GM23338 (cell line): ENCODE data around the gene KCNK3. TPM values are rescaled to one million over a fixed set of nuclear protein-coding genes. Genes with fewer than 3 reads are reported as not detected.

Experiments
- ATAC-seq: fragments of 200-7000 bp; cut with Tn5 transposase; 3 replicates; pipeline ENCODE4 v1.9.1; 2020
- DNase-seq: peaks from one replicate; pipeline ENCODE4 v3.0.0-alpha.2; 2015; ENCODE audit warnings: low spot score
- H2AFZ ChIP-seq: fragments of 200-600 bp; sonication (generic); 2 replicates; pipeline ENCODE4 v1.8.0; 2016; ENCODE audit warnings: antibody characterized with exemption, mild to moderate bottlenecking, moderate library complexity
- H3F3A ChIP-seq: fragments of 200-600 bp; sonication (generic); replicated peaks from 2 replicates; pipeline ENCODE4 v1.8.0; 2017; ENCODE audit warnings: antibody characterized with exemption, mixed run types, low read depth
- H3K27ac ChIP-seq: fragments of 200-600 bp; sonication (generic); 2 replicates; pipeline ENCODE4 v1.6.1; 2016; ENCODE audit warnings: low read depth
- H3K27me3 ChIP-seq: fragments of 200-600 bp; sonication (generic); 2 replicates; pipeline ENCODE4 v1.8.0; 2016; ENCODE audit warnings: mild to moderate bottlenecking, mixed run types, moderate library complexity; ENCODE audit not compliant: insufficient read depth
- H3K36me3 ChIP-seq: fragments of 200-600 bp; sonication (generic); 2 replicates; pipeline ENCODE4 v1.8.0; 2016; ENCODE audit warnings: mild to moderate bottlenecking; ENCODE audit not compliant: insufficient read depth
- H3K4me1 ChIP-seq: fragments of 200-600 bp; sonication (generic); 2 replicates; pipeline ENCODE4 v1.8.0; 2016; ENCODE audit warnings: mild to moderate bottlenecking, moderate library complexity; ENCODE audit not compliant: insufficient read depth
- H3K4me2 ChIP-seq: fragments of 200-600 bp; sonication (generic); 2 replicates; pipeline ENCODE4 v1.7.1; 2017; ENCODE audit warnings: mixed run types
- H3K4me3 ChIP-seq: fragments of 200-600 bp; sonication (generic); 2 replicates; pipeline ENCODE4 v1.6.1; 2016; ENCODE audit warnings: mixed run types
- H3K79me2 ChIP-seq: fragments of 200-600 bp; sonication (generic); replicated peaks from 2 replicates; pipeline ENCODE4 v1.8.0; 2017; ENCODE audit warnings: mild to moderate bottlenecking; ENCODE audit not compliant: insufficient read depth
- H3K9me2 ChIP-seq: fragments of 200-600 bp; sonication (generic); 2 replicates; pipeline ENCODE4 v1.8.0; 2017; ENCODE audit not compliant: insufficient read depth
- H4K20me1 ChIP-seq: fragments of 200-600 bp; sonication (generic); replicated peaks from 2 replicates; pipeline ENCODE4 v1.8.0; 2017; ENCODE audit warnings: mild to moderate bottlenecking; ENCODE audit not compliant: insufficient read depth
- H3K27ac Mint-ChIP-seq: 2 replicates; pipeline ENCODE4 v1.8.0; 2020; ENCODE audit warnings: inconsistent platforms, mild to moderate bottlenecking, moderate library complexity, mixed read lengths
- H3K27me3 Mint-ChIP-seq: 3 replicates; pipeline ENCODE4 v1.8.0; 2022; ENCODE audit warnings: low read depth, mild to moderate bottlenecking, moderate library complexity, mixed read lengths, inconsistent platforms; ENCODE audit not compliant: insufficient read depth, poor library complexity
- H3K36me3 Mint-ChIP-seq: 3 replicates; pipeline ENCODE4 v1.8.0; 2021; ENCODE audit warnings: low read depth, mild to moderate bottlenecking, inconsistent platforms, moderate library complexity, mixed read lengths
- H3K4me1 Mint-ChIP-seq: 3 replicates; pipeline ENCODE4 v1.8.0; 2020; ENCODE audit warnings: mild to moderate bottlenecking, inconsistent platforms, mixed read lengths
- H3K4me3 Mint-ChIP-seq: 3 replicates; pipeline ENCODE4 v1.8.0; 2021; ENCODE audit warnings: moderate library complexity, mild to moderate bottlenecking, inconsistent platforms, mixed read lengths
- H3K9me3 Mint-ChIP-seq: 3 replicates; pipeline ENCODE4 v1.8.0; 2020; ENCODE audit warnings: moderate library complexity, mild to moderate bottlenecking, inconsistent platforms, mixed read lengths
- JUNB ChIP-seq: IDR thresholded peaks from one replicate; pipeline ENCODE4 v1.6.1; 2016; ENCODE audit warnings: antibody characterized with exemption; ENCODE audit not compliant: unreplicated experiment
- ZNF114 ChIP-seq: fragments of 250-450 bp; sonication (Bioruptor Pico); IDR thresholded peaks from 2 replicates; pipeline ENCODE4 v1.5.0; 2020; ENCODE audit warnings: mild to moderate bottlenecking, moderate library complexity
- polyA plus RNA-seq: library from polyadenylated mRNA; unstranded; fragments of >200 nt; fragmentation: Nextera tagmentation; extraction: Ambion mirVana; gene quantifications from 2 replicates; pipeline ENCODE4 v1.2.1, GENCODE V29; 2016
- total RNA-seq: library from RNA; depleted of rRNA; stranded (reverse); fragments of >200 nt; shearing (Covaris generic); gene quantifications from 2 replicates; pipeline ENCODE4 v1.2.3, GENCODE V29; 2014
- TF ChIP-seq, protein P1 (sequence below): fragments of 250-450 bp; sonication (Bioruptor Pico); IDR thresholded peaks from 2 replicates; pipeline ENCODE4 v1.5.0; 2020; ENCODE audit warnings: mild to moderate bottlenecking, moderate library complexity

The KCNK3 gene
- total and polyA plus RNA-seq, 2 experiments from 2014 or later = not detected

DNA sequence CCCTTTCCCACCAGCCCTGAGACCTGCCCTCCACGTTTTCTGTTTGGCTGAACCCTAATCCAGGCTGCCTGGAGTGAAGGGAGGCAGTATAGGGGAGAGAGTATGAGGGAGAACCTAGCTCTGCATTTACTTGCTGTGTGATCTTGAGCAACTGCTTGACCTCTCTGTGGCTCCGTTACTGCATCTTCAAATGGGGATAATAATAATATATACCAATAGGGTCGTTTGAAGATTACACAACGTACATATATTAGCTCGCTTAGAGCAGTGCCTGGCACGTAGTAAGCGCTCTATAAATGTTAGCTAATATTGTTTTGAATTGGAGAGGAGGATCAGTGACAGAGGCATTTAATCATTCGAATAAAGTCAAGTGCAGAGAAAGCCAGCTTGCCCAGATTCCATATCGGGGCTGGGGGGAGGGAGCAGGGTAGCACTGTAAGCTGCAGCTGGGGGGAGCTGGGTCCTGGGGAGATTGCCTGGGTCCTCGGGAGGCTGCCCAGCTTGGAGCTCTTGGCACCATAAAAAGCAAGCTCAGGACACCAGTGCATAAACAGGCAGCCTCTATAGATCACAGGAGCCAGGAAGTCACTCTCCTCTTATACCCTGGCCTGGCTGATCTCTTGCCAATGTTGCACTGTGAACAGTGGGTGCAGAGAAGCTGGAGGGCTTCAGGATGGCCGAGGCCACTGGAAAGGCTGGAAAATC, 19.1 kb downstream of the KCNK3 start:
- TF ChIP-seq JUNB (no peak), ZNF114 (CRISPR knock-in tag) (no peak)
- TF ChIP-seq, protein P1, sequence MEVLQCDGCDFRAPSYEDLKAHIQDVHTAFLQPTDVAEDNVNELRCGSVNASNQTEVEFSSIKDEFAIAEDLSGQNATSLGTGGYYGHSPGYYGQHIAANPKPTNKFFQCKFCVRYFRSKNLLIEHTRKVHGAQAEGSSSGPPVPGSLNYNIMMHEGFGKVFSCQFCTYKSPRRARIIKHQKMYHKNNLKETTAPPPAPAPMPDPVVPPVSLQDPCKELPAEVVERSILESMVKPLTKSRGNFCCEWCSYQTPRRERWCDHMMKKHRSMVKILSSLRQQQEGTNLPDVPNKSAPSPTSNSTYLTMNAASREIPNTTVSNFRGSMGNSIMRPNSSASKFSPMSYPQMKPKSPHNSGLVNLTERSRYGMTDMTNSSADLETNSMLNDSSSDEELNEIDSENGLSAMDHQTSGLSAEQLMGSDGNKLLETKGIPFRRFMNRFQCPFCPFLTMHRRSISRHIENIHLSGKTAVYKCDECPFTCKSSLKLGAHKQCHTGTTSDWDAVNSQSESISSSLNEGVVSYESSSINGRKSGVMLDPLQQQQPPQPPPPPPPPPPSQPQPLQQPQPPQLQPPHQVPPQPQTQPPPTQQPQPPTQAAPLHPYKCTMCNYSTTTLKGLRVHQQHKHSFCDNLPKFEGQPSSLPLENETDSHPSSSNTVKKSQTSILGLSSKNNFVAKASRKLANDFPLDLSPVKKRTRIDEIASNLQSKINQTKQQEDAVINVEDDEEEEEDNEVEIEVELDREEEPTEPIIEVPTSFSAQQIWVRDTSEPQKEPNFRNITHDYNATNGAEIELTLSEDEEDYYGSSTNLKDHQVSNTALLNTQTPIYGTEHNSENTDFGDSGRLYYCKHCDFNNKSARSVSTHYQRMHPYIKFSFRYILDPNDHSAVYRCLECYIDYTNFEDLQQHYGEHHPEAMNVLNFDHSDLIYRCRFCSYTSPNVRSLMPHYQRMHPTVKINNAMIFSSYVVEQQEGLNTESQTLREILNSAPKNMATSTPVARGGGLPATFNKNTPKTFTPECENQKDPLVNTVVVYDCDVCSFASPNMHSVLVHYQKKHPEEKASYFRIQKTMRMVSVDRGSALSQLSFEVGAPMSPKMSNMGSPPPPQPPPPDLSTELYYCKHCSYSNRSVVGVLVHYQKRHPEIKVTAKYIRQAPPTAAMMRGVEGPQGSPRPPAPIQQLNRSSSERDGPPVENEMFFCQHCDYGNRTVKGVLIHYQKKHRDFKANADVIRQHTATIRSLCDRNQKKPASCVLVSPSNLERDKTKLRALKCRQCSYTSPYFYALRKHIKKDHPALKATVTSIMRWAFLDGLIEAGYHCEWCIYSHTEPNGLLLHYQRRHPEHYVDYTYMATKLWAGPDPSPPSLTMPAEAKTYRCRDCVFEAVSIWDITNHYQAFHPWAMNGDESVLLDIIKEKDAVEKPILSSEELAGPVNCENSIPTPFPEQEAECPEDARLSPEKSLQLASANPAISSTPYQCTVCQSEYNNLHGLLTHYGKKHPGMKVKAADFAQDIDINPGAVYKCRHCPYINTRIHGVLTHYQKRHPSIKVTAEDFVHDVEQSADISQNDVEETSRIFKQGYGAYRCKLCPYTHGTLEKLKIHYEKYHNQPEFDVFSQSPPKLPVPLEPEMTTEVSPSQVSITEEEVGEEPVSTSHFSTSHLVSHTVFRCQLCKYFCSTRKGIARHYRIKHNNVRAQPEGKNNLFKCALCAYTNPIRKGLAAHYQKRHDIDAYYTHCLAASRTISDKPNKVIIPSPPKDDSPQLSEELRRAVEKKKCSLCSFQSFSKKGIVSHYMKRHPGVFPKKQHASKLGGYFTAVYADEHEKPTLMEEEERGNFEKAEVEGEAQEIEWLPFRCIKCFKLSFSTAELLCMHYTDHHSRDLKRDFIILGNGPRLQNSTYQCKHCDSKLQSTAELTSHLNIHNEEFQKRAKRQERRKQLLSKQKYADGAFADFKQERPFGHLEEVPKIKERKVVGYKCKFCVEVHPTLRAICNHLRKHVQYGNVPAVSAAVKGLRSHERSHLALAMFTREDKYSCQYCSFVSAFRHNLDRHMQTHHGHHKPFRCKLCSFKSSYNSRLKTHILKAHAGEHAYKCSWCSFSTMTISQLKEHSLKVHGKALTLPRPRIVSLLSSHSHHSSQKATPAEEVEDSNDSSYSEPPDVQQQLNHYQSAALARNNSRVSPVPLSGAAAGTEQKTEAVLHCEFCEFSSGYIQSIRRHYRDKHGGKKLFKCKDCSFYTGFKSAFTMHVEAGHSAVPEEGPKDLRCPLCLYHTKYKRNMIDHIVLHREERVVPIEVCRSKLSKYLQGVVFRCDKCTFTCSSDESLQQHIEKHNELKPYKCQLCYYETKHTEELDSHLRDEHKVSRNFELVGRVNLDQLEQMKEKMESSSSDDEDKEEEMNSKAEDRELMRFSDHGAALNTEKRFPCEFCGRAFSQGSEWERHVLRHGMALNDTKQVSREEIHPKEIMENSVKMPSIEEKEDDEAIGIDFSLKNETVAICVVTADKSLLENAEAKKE (CRISPR knock-in tag) = no peak
- Mint-ChIP-seq H3K4me3 (no peak overlapping the region), H3K4me1 (peaks cover 7% of the 10 kb centered on the region), H3K36me3 (no peaks in the 10 kb centered on the region), H3K27me3 (peaks cover 9% of the 10 kb centered on the region), H3K27ac (no peak overlapping the region), H3K9me3 (no peaks in the 10 kb centered on the region)
- no peak overlapping the region for H3K27ac ChIP-seq
- H3K27me3 ChIP-seq = no peaks in the 10 kb centered on the region
- no peaks in the 10 kb centered on the region for H3K9me2 ChIP-seq
- no peaks in the 10 kb centered on the region for H3K4me1 ChIP-seq
- no peaks in the 10 kb centered on the region for H3F3A ChIP-seq
- H3K4me3 ChIP-seq = no peak overlapping the region
- H4K20me1 ChIP-seq = no peaks in the 10 kb centered on the region
- DNase-seq (no peak), ATAC-seq (no peak)
- H2AFZ ChIP-seq = no peak overlapping the region
- no peak overlapping the region for H3K4me2 ChIP-seq
- H3K79me2 ChIP-seq = no peaks in the 10 kb centered on the region
- no peaks in the 10 kb centered on the region for H3K36me3 ChIP-seq
